Measurements from ENCODE around the gene PYGO1. TPM values are rescaled to one million over a fixed set of nuclear protein-coding genes. Genes with fewer than 3 reads are reported as not detected.
"Not testable (repeated sequence)": the region's sequence is repeated elsewhere in the genome, so short reads cannot be mapped to it uniquely, and the experiment has no call there.

The PYGO1 gene
- polyA plus RNA-seq, 4 donors, result under 0.01 to 2.8 (median 0.49) TPM; not detected in 1

DNA sequence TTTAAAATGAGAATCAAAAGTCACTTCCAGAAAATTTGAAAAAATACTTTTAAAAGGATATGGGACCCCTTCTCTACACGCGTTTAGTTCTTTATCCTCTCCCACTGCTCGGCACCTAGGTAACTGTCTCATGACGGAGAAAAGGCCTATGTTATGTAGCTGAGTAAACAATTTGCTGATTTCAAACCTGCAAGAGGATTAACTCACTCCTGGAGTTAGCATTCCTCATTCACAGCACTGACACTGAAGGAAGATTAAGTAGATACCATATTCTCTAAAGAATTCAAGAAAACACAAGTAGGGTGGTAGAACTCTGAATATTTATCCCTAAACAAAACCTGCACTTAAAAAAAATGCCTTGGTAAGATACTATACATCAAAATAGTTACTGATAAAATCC lies 30.2 kb upstream of the PYGO1 start:
- Histone ChIP-seq H3K27me3 (ENCODE audit: control insufficient read depth in 3 of 3, insufficient read depth in 3 of 3, low read length in 3 of 3) (no peaks in the 10 kb centered on the region), H3K9me3 (ENCODE audit: control insufficient read depth in 2 of 2, insufficient read depth in 1 of 2, low read depth in 1 of 2, low read length in 1 of 2) (no peaks in the 10 kb centered on the region), H3K4me3 (ENCODE audit: low read depth in 1 of 3, low read length in 3 of 3) (no peak overlapping the region), H3K36me3 (ENCODE audit: control insufficient read depth in 3 of 3, insufficient read depth in 2 of 3, low read depth in 1 of 3, low read length in 3 of 3) (no peaks in the 10 kb centered on the region), H3K27ac (ENCODE audit: low read depth in 1 of 3, low read length in 2 of 3) (no peak overlapping the region), H3K4me1 (ENCODE audit: control insufficient read depth in 3 of 3, insufficient read depth in 2 of 3, low read depth in 1 of 3, low read length in 2 of 3) (no peaks in the 10 kb centered on the region)
- DNase-seq, result no peak
- FAIRE-seq, result no peak
- 74 to 82% (median 81%) methylated on average over 4 of the region's 4 CpGs for WGBS, 3 donors

DNA sequence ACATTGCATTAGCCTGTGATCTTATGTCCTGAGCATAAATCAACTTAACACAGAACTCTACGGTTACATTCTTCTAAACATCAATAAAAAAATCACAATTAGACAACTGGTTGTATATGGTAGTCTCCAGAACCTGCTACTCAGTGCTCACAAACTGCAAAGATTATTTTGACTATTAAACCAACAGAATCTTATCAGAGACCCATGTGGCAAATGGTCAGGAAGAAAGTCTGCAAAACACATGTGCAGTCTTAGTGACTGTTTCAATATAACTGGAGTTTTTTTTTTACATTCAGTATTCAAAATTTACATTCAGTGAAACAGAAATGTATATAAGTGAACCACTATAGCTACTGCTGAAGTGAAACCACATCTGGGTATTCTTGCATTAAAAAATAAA lies 27.3 kb upstream of the PYGO1 start:
- no peaks in the 10 kb centered on the region for H3K36me3 ChIP-seq (ENCODE audit: control insufficient read depth in 3 of 3, insufficient read depth in 2 of 3, low read depth in 1 of 3, low read length in 3 of 3)
- no peaks in the 10 kb centered on the region for H3K4me1 ChIP-seq (ENCODE audit: control insufficient read depth in 3 of 3, insufficient read depth in 2 of 3, low read depth in 1 of 3, low read length in 2 of 3)
- H3K27ac ChIP-seq (ENCODE audit: low read depth in 1 of 3, low read length in 2 of 3), result no peak overlapping the region
- 67 to 81% (median 78%) methylated on average over 1 of the region's 1 CpG for WGBS, 3 donors
- H3K4me3 ChIP-seq (ENCODE audit: low read depth in 1 of 3, low read length in 3 of 3), result no peak overlapping the region
- DNase-seq (no peak), FAIRE-seq (no peak)
- H3K27me3 ChIP-seq (ENCODE audit: control insufficient read depth in 3 of 3, insufficient read depth in 3 of 3, low read length in 3 of 3), result no peaks in the 10 kb centered on the region
- H3K9me3 ChIP-seq (ENCODE audit: control insufficient read depth in 2 of 2, insufficient read depth in 1 of 2, low read depth in 1 of 2, low read length in 1 of 2), result no peaks in the 10 kb centered on the region

DNA sequence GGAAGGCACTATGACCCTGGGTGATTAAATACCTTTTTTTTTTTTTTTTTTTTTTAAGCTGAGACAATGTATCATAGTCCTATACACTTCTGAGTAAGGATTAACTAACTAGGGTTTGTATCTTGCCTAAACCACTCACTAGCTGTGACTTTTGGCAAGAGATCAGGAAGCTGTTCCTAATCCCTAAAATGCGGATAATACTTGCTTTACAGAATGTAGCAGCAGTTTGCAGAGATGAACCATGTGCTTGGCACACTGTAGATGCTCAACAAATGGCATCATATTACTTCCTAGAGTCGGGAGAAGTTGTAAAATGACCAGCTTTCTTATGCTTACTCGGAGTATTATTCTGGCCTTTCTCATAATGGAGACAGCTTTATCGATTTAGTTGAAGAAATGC lies 25.6 kb upstream of the PYGO1 start:
- Histone ChIP-seq H3K4me3 (ENCODE audit: low read depth in 1 of 3, low read length in 3 of 3) (no peak overlapping the region), H3K36me3 (ENCODE audit: control insufficient read depth in 3 of 3, insufficient read depth in 2 of 3, low read depth in 1 of 3, low read length in 3 of 3) (no peaks in the 10 kb centered on the region), H3K9me3 (ENCODE audit: control insufficient read depth in 2 of 2, insufficient read depth in 1 of 2, low read depth in 1 of 2, low read length in 1 of 2) (no peaks in the 10 kb centered on the region), H3K27me3 (ENCODE audit: control insufficient read depth in 3 of 3, insufficient read depth in 3 of 3, low read length in 3 of 3) (no peaks in the 10 kb centered on the region), H3K27ac (ENCODE audit: low read depth in 1 of 3, low read length in 2 of 3) (no peak overlapping the region), H3K4me1 (ENCODE audit: control insufficient read depth in 3 of 3, insufficient read depth in 2 of 3, low read depth in 1 of 3, low read length in 2 of 3) (no peaks in the 10 kb centered on the region)
- FAIRE-seq (no peak), DNase-seq (no peak)
- 74 to 81% (median 77%) methylated on average over 4 of the region's 4 CpGs for WGBS, 3 donors

GRCh38 chr15:55606214-55606613 lies 18.1 kb upstream of the PYGO1 start:
- Histone ChIP-seq H3K27me3 (ENCODE audit: control insufficient read depth in 3 of 3, insufficient read depth in 3 of 3, low read length in 3 of 3) (no peaks in the 10 kb centered on the region), H3K4me3 (ENCODE audit: low read depth in 1 of 3, low read length in 3 of 3) (no peak overlapping the region), H3K36me3 (ENCODE audit: control insufficient read depth in 3 of 3, insufficient read depth in 2 of 3, low read depth in 1 of 3, low read length in 3 of 3) (no peaks in the 10 kb centered on the region), H3K9me3 (ENCODE audit: control insufficient read depth in 2 of 2, insufficient read depth in 1 of 2, low read depth in 1 of 2, low read length in 1 of 2) (peaks cover 0 to 4% of the 10 kb centered on the region in 2 donors), H3K27ac (ENCODE audit: low read depth in 1 of 3, low read length in 2 of 3) (no peak overlapping the region), H3K4me1 (ENCODE audit: control insufficient read depth in 3 of 3, insufficient read depth in 2 of 3, low read depth in 1 of 3, low read length in 2 of 3) (no peaks in the 10 kb centered on the region)
- no peak for FAIRE-seq
- no peak for DNase-seq
- WGBS, 3 donors, result 88 to 92% (median 91%) methylated on average over 5 of the region's 5 CpGs

DNA sequence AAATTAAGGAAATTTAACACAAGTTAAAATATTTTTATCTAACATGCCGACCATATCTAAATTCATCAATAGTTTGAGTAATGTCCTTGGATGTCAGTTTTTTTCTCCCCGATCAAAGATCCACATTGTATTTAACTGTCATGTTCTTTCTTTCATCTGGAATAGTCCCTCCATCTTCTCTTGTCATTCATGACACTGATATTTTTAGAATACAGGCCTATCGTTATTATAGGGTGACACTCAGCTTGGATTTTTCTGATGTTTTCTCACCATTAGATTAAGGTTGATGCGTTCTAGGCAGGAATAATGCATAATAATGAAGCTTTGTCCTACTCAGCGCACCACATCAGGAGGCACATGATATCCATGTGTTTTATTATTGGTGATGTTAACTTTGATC lies 13.2 kb upstream of the PYGO1 start:
- FAIRE-seq, result no peak
- Histone ChIP-seq H3K27ac (ENCODE audit: low read depth in 1 of 3, low read length in 2 of 3) (no peak overlapping the region), H3K9me3 (ENCODE audit: control insufficient read depth in 2 of 2, insufficient read depth in 1 of 2, low read depth in 1 of 2, low read length in 1 of 2) (peaks cover 0 to 4% of the 10 kb centered on the region in 2 donors), H3K27me3 (ENCODE audit: control insufficient read depth in 3 of 3, insufficient read depth in 3 of 3, low read length in 3 of 3) (no peaks in the 10 kb centered on the region), H3K4me3 (ENCODE audit: low read depth in 1 of 3, low read length in 3 of 3) (no peak overlapping the region), H3K4me1 (ENCODE audit: control insufficient read depth in 3 of 3, insufficient read depth in 2 of 3, low read depth in 1 of 3, low read length in 2 of 3) (no peaks in the 10 kb centered on the region), H3K36me3 (ENCODE audit: control insufficient read depth in 3 of 3, insufficient read depth in 2 of 3, low read depth in 1 of 3, low read length in 3 of 3) (no peaks in the 10 kb centered on the region)
- DNase-seq, result no peak
- 83 to 90% (median 86%) methylated on average over 5 of the region's 5 CpGs for WGBS, 3 donors

- FAIRE-seq, result no peak
- no peaks in the 10 kb centered on the region for H3K36me3 ChIP-seq (ENCODE audit: control insufficient read depth in 3 of 3, insufficient read depth in 2 of 3, low read depth in 1 of 3, low read length in 3 of 3)
- no peaks in the 10 kb centered on the region for H3K27me3 ChIP-seq (ENCODE audit: control insufficient read depth in 3 of 3, insufficient read depth in 3 of 3, low read length in 3 of 3)
- H3K4me3 ChIP-seq (ENCODE audit: low read depth in 1 of 3, low read length in 3 of 3), result no peak overlapping the region
- H3K4me1 ChIP-seq (ENCODE audit: control insufficient read depth in 3 of 3, insufficient read depth in 2 of 3, low read depth in 1 of 3, low read length in 2 of 3), result no peaks in the 10 kb centered on the region
- 81 to 88% (median 88%) methylated on average over 3 of the region's 3 CpGs for WGBS, 3 donors
- no peak overlapping the region for H3K27ac ChIP-seq (ENCODE audit: low read depth in 1 of 3, low read length in 2 of 3)
- DNase-seq, result no peak
- H3K9me3 ChIP-seq (ENCODE audit: control insufficient read depth in 2 of 2, insufficient read depth in 1 of 2, low read depth in 1 of 2, low read length in 1 of 2), result peaks cover 0 to 2% of the 10 kb centered on the region in 2 donors
These were observed 11.3 kb upstream of the PYGO1 start for GRCh38 chr15:55599439-55599838.

DNA sequence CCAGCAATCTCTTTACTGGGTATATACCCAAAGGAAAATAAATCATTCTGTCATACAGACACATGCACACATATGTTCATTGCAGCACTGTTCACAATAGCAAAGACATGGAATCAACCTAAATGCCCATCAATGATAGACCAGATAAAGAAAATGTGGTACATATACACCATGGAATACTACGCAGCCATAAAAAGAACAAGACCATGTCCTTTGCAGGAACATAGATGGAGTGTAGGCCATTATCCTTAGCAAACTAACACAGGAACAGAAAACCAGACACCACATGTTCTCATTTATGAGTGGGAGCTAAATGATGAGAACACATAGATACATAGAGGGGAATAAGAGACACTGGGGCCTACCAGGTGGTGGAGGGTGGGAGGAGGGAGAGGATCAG lies 4.9 kb upstream of the PYGO1 start:
- WGBS, 3 donors, result 94 to 98% (median 97%) methylated on average over 1 of the region's 1 CpG
- H3K27ac ChIP-seq (ENCODE audit: low read depth in 1 of 3, low read length in 2 of 3); FAIRE-seq; H3K4me1 ChIP-seq (ENCODE audit: control insufficient read depth in 3 of 3, insufficient read depth in 2 of 3, low read depth in 1 of 3, low read length in 2 of 3); H3K4me3 ChIP-seq (ENCODE audit: low read depth in 1 of 3, low read length in 3 of 3); H3K36me3 ChIP-seq (ENCODE audit: control insufficient read depth in 3 of 3, insufficient read depth in 2 of 3, low read depth in 1 of 3, low read length in 3 of 3); DNase-seq; H3K27me3 ChIP-seq (ENCODE audit: control insufficient read depth in 3 of 3, insufficient read depth in 3 of 3, low read length in 3 of 3); H3K9me3 ChIP-seq (ENCODE audit: control insufficient read depth in 2 of 2, insufficient read depth in 1 of 2, low read depth in 1 of 2, low read length in 1 of 2): not testable (repeated sequence)

DNA sequence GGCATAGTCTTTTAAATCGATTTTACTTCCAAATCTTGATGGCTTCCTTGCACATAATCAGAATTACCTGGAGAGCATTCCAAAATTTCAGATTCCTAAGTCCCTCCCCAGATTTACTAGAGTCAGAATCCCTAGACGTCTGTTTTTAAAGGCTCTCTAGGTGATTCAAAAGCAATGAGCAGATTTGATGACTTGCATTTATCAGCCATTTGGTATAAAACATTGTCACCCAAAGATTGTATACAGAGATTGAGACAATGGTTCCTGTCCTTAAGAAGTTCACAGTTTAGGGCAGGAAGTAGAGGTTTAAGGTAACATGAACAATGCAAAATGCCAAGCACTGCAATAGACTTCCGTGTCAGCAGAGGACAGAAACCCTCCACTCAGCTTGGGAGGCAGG lies 2.6 kb upstream of the PYGO1 start:
- peaks cover 0 to 7% of the 10 kb centered on the region in 2 donors for H3K9me3 ChIP-seq (ENCODE audit: control insufficient read depth in 2 of 2, insufficient read depth in 1 of 2, low read depth in 1 of 2, low read length in 1 of 2)

GRCh38 chr15:55589287-55589686 lies 1.1 kb upstream of the PYGO1 start:
- H3K4me1 ChIP-seq (ENCODE audit: control insufficient read depth in 3 of 3, insufficient read depth in 2 of 3, low read depth in 1 of 3, low read length in 2 of 3), result peaks cover 0 to 3% (median 0%) of the 10 kb centered on the region in 3 donors
- WGBS, 3 donors, result 82 to 89% (median 84%) methylated on average over 10 of the region's 10 CpGs
- FAIRE-seq (no peak), DNase-seq (peak in 1 of 2 donors; percentile 14)
- H3K27me3 ChIP-seq (ENCODE audit: control insufficient read depth in 3 of 3, insufficient read depth in 3 of 3, low read length in 3 of 3), result peaks cover 0 to 16% (median 13%) of the 10 kb centered on the region in 3 donors
- H3K9me3 ChIP-seq (ENCODE audit: control insufficient read depth in 2 of 2, insufficient read depth in 1 of 2, low read depth in 1 of 2, low read length in 1 of 2), result peaks cover 0 to 5% of the 10 kb centered on the region in 2 donors
- peak overlapping the region in 1 of 3 donors; percentile 59 for H3K4me3 ChIP-seq (ENCODE audit: low read depth in 1 of 3, low read length in 3 of 3)
- H3K27ac ChIP-seq (ENCODE audit: low read depth in 1 of 3, low read length in 2 of 3), result no peak overlapping the region
- H3K36me3 ChIP-seq (ENCODE audit: control insufficient read depth in 3 of 3, insufficient read depth in 2 of 3, low read depth in 1 of 3, low read length in 3 of 3), result no peaks in the 10 kb centered on the region

More for the DNA sequence above, 2.6 kb upstream of the PYGO1 start:
- Histone ChIP-seq H3K27me3 (ENCODE audit: control insufficient read depth in 3 of 3, insufficient read depth in 3 of 3, low read length in 3 of 3) (peaks cover 0 to 16% (median 13%) of the 10 kb centered on the region in 3 donors), H3K27ac (ENCODE audit: low read depth in 1 of 3, low read length in 2 of 3) (no peak overlapping the region), H3K36me3 (ENCODE audit: control insufficient read depth in 3 of 3, insufficient read depth in 2 of 3, low read depth in 1 of 3, low read length in 3 of 3) (no peaks in the 10 kb centered on the region), H3K4me3 (ENCODE audit: low read depth in 1 of 3, low read length in 3 of 3) (no peak overlapping the region), H3K4me1 (ENCODE audit: control insufficient read depth in 3 of 3, insufficient read depth in 2 of 3, low read depth in 1 of 3, low read length in 2 of 3) (peaks cover 0 to 3% (median 0%) of the 10 kb centered on the region in 3 donors)
- DNase-seq, result no peak
- no peak for FAIRE-seq
- 47 to 69% (median 56%) methylated on average over 3 of the region's 3 CpGs for WGBS, 3 donors

Measured in small intestine (tissue), 7 donors.